ENCODE data around the gene KRT86.

The KRT86 gene

GRCh38 chr12:52279422-52280318 is 5.2 kb downstream of the KRT86 start:
- Histone ChIP-seq H3K27ac (ENCODE audit: low read depth, low read length) (no peak overlapping the region), H3K36me3 (ENCODE audit: low read length) (no peaks in the 10 kb centered on the region), H3K79me2 (ENCODE audit: insufficient read depth, low read length) (no peaks in the 10 kb centered on the region), H3K9ac (ENCODE audit: low read length) (no peak overlapping the region), H4K20me1 (ENCODE audit: low read depth, low read length) (no peaks in the 10 kb centered on the region), H3K4me2 (ENCODE audit: low read depth, low read length, poor library complexity, severe bottlenecking) (no peak overlapping the region), H3K9me3 (ENCODE audit: insufficient read depth, low read length) (no peaks in the 10 kb centered on the region), H3K4me3 (ENCODE audit: insufficient read depth, low read length, poor library complexity, severe bottlenecking) (no peak overlapping the region), H2AFZ (ENCODE audit: low read depth, low read length, severe bottlenecking) (no peak overlapping the region), H3K27me3 (ENCODE audit: low read length) (no peaks in the 10 kb centered on the region), H3F3A (ENCODE audit: insufficient read depth) (no peaks in the 10 kb centered on the region), H3K9me2 (replicated peaks; ENCODE audit: insufficient read depth, low read length) (no peaks in the 10 kb centered on the region)
- TF ChIP-seq EZH2phosphoT487 (conservative IDR thresholded peaks at IDR 0.05; ENCODE audit: low read length) = no peak
- no peak for TF ChIP-seq CTCF (IDR thresholded peaks at IDR 0.05; ENCODE audit: insufficient read depth, low read length, poor library complexity, severe bottlenecking)

- Histone ChIP-seq H3K36me3 (ENCODE audit: low read length) (no peaks in the 10 kb centered on the region), H3K4me2 (ENCODE audit: low read depth, low read length, poor library complexity, severe bottlenecking) (no peak overlapping the region), H3K9ac (ENCODE audit: low read length) (no peak overlapping the region), H3K9me3 (ENCODE audit: insufficient read depth, low read length) (no peaks in the 10 kb centered on the region), H4K20me1 (ENCODE audit: low read depth, low read length) (no peaks in the 10 kb centered on the region), H3F3A (ENCODE audit: insufficient read depth) (no peaks in the 10 kb centered on the region), H3K27ac (ENCODE audit: low read depth, low read length) (no peak overlapping the region), H2AFZ (ENCODE audit: low read depth, low read length, severe bottlenecking) (no peak overlapping the region), H3K4me3 (ENCODE audit: insufficient read depth, low read length, poor library complexity, severe bottlenecking) (no peak overlapping the region), H3K9me2 (replicated peaks; ENCODE audit: insufficient read depth, low read length) (no peaks in the 10 kb centered on the region), H3K79me2 (ENCODE audit: insufficient read depth, low read length) (no peaks in the 10 kb centered on the region), H3K27me3 (ENCODE audit: low read length) (no peaks in the 10 kb centered on the region)
- no peak for TF ChIP-seq CTCF (IDR thresholded peaks at IDR 0.05; ENCODE audit: insufficient read depth, low read length, poor library complexity, severe bottlenecking)
- no peak for TF ChIP-seq EZH2phosphoT487 (conservative IDR thresholded peaks at IDR 0.05; ENCODE audit: low read length)
These were observed 5.9 kb downstream of the KRT86 start for GRCh38 chr12:52280319-52280795.

GRCh38 chr12:52280796-52281560 is 6.5 kb downstream of the KRT86 start:
- no peak overlapping the region for H3K27ac ChIP-seq (ENCODE audit: low read depth, low read length)

More at GRCh38 chr12:52280796-52281560, 6.5 kb downstream of the KRT86 start:
- no peaks in the 10 kb centered on the region for H4K20me1 ChIP-seq (ENCODE audit: low read depth, low read length)
- H2AFZ ChIP-seq (ENCODE audit: low read depth, low read length, severe bottlenecking) = no peak overlapping the region
- no peak overlapping the region for H3K9ac ChIP-seq (ENCODE audit: low read length)
- no peaks in the 10 kb centered on the region for H3K9me2 ChIP-seq (replicated peaks; ENCODE audit: insufficient read depth, low read length)
- TF ChIP-seq EZH2phosphoT487 (conservative IDR thresholded peaks at IDR 0.05; ENCODE audit: low read length) = no peak
- H3K36me3 ChIP-seq (ENCODE audit: low read length) = no peaks in the 10 kb centered on the region
- H3K4me2 ChIP-seq (ENCODE audit: low read depth, low read length, poor library complexity, severe bottlenecking) = no peak overlapping the region
- H3K79me2 ChIP-seq (ENCODE audit: insufficient read depth, low read length) = no peaks in the 10 kb centered on the region
- no peaks in the 10 kb centered on the region for H3K9me3 ChIP-seq (ENCODE audit: insufficient read depth, low read length)
- H3K4me3 ChIP-seq (ENCODE audit: insufficient read depth, low read length, poor library complexity, severe bottlenecking) = no peak overlapping the region
- no peaks in the 10 kb centered on the region for H3F3A ChIP-seq (ENCODE audit: insufficient read depth)
- no peaks in the 10 kb centered on the region for H3K27me3 ChIP-seq (ENCODE audit: low read length)

Measured in SU-DHL-6 (cell line).